HG02678 (cell line): ENCODE data around the gene ABTB1.

ENCODE experiments used
- ATAC-seq: cut with Tn5 transposase; IDR thresholded peaks from one replicate; pipeline ENCODE4 v1.9.1; 2021; ENCODE audit warnings: mild to moderate bottlenecking, moderate library complexity; ENCODE audit not compliant: unreplicated experiment

The ABTB1 gene

DNA sequence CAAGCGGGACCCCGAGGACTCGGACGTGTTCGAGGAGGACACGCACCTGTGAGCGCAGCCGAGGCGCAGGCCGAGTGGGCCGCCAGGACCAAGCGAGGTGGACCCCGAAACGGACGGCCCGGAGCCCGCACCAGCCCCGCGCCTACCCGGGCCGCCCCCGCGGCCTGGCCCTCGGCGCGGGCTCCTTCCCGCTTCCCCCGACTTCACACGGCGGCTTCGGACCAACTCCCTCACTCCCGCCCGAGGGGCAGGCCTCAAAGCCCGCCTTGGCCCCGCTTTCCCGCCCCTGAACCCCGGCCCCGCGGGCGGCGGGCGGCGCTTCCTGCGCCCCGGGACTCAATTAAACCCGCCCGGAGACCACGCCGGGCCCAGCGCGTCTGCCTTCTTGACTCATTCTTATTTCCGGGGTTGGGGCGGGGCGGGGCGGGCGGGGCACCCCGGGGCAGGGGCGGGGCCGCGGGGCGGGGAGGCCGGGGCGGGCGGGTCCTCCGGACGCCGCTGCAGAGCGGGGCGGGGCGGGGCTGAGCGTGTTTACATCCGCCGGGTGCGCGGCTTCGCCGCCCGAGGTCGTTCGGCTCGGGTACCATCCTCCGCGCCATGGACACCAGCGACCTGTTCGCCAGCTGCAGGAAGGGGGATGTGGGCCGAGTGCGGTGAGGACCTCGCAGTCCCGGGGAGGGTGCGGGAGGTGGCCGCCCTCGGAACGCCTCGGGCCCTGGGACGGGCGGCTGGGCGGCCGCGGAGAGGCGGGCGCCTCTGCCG lies at the start of gene ABTB1:
Gene ABTB1 (plus strand): TSS at position 524 of the 762 bp plus-strand sequence. CDS start 74 bp downstream, at position 598.
- ATAC-seq: peak; percentile 81

DNA sequence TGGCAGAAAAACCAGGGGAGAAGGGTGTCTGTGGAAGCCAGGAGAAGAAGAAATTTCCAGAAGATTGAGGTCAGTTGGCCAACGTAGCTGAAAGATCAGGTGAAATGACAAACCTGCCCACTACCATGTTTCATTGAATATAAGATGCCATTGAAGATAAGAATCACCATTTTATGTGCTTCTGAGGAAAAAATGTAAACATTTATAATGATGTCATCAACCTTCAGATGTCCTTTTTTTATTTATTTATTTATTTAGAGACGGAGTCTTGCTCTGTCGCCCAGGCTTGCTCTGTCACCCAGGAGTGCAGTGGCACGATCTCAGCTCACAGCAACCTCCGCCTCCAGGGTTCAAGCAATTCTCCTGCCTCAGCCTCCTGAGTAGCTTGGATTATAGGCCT lies 48.7 kb upstream of the ABTB1 start:
- no peak for ATAC-seq

DNA sequence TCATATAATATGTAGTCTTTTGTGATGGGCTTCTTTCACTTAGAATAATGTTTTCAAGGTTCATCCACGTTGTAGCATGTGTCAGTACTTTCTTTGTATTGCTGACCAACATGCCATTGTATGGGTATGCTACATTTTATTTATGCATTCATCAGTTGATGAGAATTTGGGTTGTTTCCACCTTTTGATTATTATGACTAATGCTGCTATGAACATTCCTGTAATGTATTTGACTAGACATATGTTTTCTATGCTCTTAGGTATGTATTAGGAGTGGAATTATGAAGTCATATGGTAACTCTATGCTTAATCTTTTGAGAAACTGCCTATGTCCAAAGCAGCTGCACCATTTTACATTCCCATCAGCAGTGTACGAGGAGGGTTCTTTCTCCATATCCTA lies 46.9 kb upstream of the ABTB1 start:
- ATAC-seq: no peak

DNA sequence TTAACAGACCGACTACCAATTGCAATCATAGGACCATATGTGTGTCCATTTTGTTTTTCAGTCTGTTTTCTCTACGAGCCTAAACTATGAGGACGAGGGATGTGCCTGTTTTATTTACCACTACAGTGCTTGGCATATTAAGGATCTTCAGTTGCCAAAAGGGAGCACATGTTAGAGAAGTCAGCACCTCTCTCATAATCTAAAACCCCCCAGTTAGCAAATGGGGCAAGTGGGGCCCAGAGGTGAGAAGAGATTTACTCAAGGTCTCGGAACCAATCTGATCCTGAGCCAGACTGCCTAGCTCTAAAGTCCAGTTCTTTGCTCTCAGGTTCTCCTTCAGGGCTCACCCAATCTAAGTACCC lies 44.3 kb upstream of the ABTB1 start:
- ATAC-seq: no peak

DNA sequence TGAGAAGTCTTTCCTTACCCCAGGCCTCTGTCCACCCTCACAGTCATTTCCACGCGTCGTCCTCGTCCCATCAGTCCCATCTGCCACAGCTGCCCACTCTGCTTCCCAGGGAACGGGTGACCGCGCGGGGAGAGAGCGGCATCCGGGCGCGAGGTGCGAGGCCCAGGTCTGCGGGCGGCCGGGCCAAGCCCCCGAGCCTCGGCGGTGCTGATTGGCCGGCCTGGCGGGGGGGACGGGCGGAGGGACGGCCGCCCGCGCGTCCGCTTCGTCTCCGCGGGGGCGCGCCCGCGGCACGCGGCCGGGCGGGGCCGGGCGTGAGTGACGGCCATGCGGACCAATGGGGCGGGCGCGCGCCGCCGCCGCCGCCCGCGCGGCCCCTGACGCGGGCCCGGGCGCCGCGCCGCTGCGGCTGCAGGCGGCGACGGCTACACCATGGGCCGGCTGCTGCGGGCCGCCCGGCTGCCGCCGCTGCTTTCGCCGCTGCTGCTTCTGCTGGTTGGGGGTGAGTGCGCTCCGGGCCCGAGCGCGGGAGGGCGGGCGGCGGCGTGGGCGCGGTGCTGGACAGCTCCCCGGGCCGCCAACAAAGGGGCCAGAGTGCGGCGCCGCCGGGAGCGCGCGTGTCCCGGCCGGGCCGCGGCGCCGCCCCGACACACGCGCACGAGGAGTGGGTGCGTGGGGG lies 43.8 kb upstream of the ABTB1 start, which contains the start of gene PODXL2:
Gene PODXL2 (plus strand): TSS at position 398 of the 679 bp plus-strand sequence. CDS start 35 bp downstream, at position 433.
- ATAC-seq: no peak

DNA sequence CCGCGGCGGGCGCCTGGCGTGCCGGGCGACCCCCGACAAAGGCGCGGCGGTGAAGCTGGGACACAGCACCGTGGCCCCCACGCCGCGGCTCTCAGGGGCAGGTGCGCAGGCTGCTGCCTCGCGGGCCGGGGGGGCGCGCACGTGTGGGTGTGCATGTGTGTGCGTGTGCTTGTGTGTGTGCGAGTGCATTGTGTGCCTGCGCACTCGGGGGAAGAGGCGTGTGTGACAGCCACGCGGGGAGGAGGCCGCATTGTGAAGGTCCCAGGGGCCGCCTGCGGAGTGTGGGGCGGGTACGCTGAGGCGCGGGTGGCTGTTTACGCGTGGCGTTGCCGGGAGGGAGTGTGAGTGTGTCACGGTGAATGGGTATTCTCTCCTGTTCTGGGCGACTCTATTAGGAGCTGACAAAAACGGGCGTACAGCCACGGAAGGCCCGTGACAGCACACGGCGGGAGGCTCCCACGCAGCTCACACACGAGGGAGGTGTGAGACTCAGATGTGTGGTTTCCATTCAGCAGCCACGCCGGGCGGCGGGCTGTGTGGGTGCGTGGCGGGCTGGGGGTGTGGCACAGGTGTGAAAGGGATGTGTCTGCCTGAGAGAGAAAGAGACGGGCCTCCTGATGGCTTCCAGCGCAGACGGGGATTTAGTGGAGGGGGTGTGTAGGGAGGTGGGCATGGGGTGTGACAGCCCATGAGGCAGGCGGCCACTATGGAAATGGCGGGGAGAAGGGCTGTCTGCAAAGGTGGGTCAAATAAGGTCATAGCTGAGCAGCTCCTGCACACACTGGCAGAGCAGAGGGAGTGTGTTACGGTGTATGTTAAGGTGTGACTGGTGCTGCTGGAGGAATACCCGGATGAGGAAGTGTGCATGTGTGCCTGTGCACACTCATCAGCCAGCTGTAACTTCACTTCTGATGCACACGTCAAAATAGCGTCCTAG lies 43.0 kb upstream of the ABTB1 start:
- no peak for ATAC-seq

DNA sequence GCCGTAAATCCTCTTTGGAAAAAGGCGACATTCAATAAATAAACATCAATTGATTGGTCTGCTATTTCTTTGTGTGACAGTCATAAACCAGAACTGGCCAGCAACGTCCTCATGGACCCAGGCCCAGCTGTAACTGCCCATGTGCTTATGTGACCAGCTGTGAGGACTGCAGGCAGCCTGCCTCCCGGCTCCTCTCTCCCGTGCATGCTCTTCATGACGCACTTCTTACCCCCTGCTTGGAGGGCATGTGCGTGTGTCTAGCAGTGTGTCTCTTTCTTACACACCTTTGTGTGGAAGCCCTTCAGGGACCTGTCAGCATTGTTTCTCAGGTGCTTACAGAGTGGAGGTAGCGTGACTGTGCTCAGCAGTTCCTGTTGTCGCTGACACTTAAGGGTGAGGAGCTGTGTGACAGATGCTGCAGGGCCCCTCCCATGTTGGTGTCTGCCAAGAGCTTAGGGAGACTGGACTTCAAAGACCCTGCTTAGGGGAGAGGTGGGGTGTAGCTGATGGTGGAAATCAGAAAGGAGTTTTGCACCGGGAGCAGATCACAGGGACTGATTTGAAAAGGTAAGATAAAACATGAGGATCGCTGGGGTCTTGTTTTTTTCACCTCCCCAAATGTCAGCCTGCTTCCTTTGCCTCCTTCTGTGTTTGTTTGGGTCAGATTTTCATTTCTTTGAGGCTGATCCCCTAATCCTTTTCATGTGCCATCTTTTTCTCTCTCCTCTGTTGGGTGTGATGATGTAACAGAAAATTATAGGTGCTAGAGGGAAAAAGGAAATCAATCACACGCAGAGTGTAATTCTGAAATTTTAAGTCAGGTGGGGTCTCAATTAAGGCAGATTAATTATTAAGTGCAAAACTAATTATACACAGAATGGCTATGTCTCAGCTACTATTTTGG lies 41.7 kb upstream of the ABTB1 start:
- ATAC-seq: no peak

DNA sequence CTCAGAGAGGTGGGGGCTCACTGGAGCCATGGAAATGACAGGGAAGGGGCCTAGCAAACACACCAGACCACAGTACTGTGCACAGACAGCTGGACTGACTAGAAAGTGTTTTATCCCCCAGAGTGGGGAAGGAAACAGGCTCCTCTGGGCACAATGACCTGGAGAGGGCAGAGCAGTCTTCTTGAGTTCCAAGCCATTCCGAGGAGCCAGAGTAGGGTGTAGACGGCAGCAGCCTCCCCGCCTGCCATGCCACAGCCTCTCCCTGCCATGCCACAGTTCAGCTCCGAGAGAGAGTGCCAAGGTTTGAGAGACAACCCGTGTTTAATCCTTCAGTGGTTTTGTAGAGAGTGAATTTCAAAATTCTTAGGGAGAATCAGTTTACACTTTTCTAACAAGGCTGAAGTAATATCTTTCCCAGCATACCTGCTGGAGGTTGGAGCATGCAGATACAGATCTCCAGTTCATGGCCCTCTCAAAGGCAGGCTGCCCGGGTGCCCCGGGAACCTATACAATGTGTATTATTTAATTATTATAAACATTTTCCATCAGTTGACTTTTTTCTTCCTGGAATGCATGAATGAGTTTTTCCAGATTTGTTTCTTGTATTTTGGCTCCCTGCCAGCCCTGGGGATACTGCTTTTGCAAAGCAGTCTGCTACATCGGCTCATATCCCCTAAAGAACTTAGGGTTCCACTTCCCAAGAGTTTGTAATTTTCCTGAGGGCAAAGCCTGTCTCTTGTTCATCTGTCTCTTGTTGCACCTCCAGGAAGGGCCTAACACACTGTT lies 40.5 kb upstream of the ABTB1 start:
- no peak for ATAC-seq

DNA sequence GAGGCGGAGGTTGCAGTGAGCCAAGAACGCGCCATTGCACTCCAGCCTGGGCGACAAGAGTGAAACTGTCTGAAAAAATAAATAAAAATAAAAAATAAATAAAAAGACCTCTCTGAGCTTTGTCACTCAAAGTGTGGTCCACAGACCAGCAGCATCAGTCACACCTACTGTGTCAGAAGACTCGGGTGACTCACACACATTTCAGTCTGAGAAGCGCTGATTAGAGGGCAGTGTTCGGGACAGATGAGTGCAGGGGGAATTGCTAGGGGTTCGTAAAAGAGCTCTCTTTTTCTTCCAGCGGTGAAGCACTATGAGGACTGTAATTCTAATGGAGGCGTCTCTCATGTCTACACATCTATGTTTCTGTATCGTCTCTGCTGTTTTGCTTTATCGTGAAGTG lies 38.1 kb upstream of the ABTB1 start:
- no peak for ATAC-seq

DNA sequence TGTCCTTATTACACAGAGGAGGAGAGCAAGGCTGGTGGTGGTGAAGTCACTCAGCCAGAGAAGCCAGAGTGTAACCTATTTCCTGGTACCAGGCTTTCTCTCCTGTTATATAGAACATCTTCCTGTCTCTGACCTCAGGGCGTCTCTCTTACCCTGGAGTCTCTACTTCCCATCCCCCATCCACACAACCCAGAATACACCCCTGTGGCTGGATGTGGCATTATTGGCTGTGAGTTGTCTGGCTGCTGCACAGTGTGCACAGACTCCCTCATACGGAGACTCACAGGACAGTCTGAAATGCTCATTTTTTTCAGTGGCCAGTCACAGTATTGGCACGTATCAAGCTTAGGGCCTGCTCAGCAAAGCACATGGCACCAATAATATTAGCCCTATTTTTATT lies 35.2 kb upstream of the ABTB1 start:
- no peak for ATAC-seq

DNA sequence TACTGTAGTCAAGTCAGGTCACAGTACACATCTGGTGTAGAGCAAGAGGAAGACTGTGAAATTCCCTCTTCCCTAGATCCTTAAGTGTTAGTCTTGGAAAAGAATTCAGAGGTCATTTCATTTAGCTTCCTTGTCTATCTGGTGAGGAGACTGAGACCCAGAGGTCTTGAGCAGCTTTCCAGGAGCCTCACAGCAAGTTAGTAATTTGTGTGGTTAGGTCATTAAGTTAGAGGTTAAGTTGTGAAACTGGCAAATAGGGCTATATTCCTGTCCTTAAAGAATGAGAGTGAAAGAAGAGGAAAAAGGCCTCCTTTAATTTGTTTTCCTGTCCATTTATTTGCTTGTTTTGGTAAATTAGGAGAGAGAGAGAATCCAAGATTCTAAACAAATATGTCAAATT lies 34.8 kb upstream of the ABTB1 start:
- ATAC-seq: no peak

DNA sequence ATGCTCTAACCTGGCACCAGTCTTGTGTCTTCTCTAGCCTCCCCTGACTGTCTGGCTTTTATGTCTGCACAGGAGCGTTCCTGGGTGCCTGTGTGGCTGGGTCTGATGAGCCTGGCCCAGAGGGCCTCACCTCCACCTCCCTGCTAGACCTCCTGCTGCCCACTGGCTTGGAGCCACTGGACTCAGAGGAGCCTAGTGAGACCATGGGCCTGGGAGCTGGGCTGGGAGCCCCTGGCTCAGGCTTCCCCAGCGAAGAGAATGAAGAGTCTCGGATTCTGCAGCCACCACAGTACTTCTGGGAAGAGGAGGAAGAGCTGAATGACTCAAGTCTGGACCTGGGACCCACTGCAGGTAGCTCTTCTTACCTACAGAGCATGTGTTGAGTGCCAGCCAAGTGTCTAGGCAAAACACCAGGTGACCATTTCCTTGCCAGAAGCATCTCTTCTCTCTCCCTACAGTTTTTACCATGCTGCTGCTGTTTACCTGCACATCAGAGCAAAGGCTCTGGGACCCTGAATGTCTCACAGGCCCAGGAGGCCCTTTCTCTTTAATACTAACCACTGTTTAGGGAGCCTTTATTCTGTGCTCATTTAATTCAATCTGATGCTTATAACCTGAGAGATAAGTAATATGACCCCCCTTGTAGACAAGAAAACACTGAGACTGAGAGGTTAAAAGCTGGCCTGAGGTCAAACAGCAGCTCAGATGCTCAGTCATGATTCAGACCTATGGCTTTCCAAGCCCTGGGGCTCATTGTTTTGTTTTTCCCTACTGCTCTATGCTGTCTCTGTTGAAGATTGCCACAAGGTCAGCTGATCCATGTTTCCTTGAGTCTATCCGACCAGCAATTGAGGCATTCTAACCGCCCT lies 33.3 kb upstream of the ABTB1 start:
- ATAC-seq: no peak

DNA sequence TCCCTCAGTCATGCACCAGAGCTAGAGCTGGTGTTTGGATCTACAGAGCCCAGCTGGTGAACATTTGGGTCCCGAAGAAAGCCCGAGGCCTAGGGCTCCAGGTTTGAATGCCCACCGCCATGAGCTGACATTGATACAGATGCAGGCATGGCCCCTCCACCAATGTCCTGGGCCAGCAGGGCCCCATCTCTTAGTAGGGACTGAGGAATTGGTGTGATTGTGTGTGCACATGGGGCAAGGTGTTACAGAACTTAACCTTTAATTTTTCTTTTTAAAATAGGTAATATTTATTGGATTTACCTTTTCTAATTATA lies 32.8 kb upstream of the ABTB1 start:
- no peak for ATAC-seq

DNA sequence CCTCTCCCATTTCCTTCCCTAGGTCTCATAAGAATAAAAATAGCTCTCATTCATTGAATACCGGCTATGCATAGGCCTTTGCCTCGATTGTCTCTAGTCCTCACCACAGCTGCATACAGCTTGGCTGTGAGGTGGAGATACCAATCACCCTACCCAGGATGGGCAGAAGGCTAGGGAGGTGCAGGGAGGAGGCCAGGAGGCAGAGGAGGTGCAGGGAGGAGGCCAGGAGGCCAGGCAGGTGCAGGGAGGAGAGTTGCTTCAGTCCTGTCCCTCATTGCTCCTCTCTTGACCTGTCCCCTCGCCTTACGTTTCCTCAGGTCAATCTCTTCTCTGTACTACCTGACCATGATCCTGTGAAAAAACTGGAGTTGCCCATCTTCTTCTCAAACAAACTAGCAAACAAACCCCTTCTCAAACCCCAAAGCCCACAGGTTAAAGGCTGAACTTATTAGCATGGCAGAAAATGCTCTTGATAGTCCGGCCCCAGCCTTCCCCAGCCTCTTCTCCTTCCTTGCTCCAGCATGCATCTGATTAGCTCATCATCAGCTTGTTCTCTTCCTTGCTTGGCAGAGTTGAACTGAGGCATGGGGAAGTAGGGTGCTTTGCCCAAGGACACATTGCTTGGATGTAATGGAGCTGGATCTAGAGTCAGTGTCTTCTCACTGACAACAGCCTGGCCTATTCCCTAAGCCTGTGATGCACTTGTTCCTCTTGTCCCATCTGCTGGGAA lies 27.9 kb upstream of the ABTB1 start:
- no peak for ATAC-seq

DNA sequence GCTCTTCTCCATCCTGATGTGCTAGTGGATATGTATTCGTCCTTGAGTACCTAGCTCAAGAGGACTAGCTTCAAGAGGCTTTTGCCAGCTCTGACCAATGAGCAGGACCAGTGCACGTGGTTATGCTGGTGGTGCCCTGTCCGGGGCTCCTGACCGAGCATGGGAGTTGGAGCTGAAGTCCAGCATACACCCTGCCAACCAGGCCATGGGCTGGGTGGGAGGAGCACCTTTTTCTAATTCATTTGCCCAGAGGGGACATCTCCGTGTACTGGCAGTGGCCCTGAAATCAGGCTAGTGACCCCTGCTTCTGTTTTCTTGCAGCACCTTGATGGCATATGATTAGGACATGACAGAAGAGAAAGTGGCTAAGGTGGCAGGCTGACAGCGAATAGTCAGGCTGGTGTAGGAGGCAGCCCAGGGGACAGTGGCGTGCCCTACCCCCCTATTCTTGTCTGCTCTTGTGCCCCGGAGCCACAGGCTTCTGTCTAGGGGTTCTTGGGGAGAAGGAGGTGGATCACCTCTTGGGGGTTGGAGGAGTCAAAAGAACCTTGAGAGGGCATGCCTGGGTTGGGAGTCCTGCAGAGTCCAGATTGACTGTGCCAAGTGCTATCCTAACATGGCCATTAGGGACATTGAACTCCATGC lies 27.3 kb upstream of the ABTB1 start:
- ATAC-seq: no peak

DNA sequence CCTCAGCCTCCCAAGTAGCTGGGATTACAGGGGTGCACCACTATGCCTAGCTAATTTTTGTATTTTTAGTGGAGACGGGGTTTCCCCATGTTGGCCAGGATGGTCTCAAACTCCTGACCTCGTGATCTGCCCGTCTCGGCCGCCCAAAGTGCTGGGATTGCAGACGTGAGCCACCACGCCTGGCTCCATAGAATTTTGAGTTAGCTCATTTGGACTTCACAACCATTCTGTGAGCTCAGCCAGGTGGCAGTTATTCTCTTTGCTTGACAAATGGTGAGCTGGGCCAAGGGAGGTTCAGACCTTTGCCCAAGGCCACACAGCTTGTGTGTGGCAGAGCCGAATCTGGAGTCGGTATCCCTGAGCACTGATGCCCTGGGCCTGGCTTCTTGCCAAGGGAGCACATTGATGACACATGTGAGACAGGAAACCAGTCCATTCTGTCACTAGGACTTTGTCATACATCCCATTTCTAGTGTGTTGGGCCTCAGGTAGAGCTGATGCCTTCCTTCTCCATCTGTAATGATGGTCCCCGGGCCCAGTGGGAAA lies 26.2 kb upstream of the ABTB1 start:
- no peak for ATAC-seq

DNA sequence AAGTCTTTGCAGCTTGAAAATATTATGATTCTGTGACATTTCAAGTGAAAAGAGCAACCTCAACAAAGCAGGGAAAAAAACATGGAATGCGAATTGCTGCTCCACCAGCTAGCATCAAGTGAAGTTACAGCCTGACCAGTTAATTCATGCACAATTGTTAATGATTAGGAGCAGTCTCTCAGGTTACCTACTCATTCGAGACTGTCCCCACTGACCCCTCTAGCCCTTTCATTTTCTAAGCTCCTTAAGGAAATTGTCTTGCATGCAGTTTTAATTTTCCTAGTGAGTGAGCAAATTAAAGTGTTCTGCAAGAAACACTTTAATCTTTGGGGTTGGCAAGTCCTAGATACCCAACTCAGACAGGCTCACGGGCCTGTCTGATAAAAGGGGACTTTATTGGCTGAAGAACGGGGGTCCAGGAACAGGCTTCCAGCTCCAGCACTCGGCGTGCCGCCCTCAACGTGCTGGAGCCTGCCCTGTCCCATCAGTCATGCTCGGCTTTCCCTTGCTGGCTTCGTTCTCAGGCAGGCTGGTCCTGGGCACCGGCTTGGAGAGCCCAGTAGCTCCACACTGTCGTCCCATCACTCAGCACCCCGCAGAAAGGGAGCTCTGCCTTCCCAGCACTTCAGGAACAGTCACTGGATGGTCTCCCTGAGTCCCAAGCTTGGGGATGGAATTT lies 25.4 kb upstream of the ABTB1 start:
- no peak for ATAC-seq
